ENCODE data around the gene KAT5. TPM values are rescaled to one million over a fixed set of nuclear protein-coding genes. Genes with fewer than 3 reads are reported as not detected.
"Not testable (repeated sequence)": the region's sequence is repeated elsewhere in the genome, so short reads cannot be mapped to it uniquely, and the experiment has no call there.

The KAT5 gene
- 71.6 and 72.3 TPM in 2 replicates for total RNA-seq

DNA sequence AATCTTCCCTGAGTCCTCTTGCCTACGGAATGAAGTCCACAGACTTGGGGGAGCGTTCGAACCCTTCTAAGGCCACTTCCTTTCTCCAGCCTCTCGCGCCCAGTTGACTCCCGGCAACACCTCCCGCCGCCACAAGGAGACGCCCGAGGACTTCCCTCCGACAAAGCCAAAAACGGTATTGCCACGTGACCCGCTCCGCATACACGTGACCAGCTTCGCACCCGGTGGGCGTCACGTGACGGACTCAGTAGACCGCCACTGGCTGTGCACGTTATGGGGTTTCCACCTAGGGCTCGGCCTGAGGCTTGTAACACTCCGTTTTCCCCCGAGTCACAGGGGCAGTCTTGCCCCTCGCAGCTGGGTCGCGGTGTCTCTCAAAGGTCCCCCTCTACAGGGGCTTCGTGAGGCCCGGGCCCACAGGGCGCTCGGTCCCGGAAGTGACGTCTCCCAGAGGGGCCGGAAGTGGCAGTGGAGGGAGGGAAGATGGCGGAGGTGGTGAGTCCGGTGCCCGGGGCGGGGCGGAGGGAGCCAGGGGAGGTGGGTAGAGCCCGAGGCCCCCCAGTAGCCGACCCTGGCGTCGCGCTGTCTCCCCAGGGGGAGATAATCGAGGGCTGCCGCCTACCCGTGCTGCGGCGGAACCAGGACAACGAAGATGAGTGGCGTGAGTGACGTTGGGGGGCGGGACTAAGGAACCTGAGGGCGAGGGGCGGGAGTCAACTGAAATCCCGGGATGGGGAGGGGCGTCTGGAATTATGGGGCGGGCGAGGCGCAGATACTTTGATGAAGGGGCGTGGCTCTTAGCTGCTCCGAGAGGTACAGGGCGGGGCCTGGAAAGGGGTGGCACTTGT, at the start of gene KAT5:
KAT5 (plus strand) TSS at position 468 of the 848 bp plus-strand sequence; CDS start at position 484, 16 bp downstream.
- Mint-ChIP-seq H3K4me1 (peaks cover 22% of the 10 kb centered on the region), H3K4me3 (peak within 1 kb of the TSS; percentile 93), H3K27ac (peak within 1 kb of the TSS; percentile 99), H3K27me3 (no peaks in the 10 kb centered on the region), H3K9me3 (no peaks in the 10 kb centered on the region), H3K36me3 (ENCODE audit: low read depth) (peaks cover 38% of the 10 kb centered on the region)
- DNase-seq: peak; percentile 99
- intact Hi-C loops (cut with micrococcal nuclease): loop anchor here (1.0 to 5.0 kb wide), 7 partner anchors 8 to 577 kb away; partner anchors contain the start of genes AP5B1, BANF1, CCDC85B and CFL1

GRCh38 chr11:65662799-65663638, 49.0 kb upstream of the KAT5 start, which contains the start of gene RELA:
Gene RELA, minus strand, starts transcription at chr11:65662916. Its CDS starts 84 bp downstream, at chr11:65662832.
- H3K4me1 Mint-ChIP-seq: peaks cover 24% of the 10 kb centered on the region
- H3K36me3 Mint-ChIP-seq (ENCODE audit: low read depth): peaks cover 30% of the 10 kb centered on the region
- H3K27ac Mint-ChIP-seq: peak within 1 kb of the TSS; percentile 93
- H3K4me3 Mint-ChIP-seq: peak within 1 kb of the TSS; percentile 92
- intact Hi-C loops (cut with micrococcal nuclease): loop anchor here (1.0 to 2.0 kb wide), 8 partner anchors 11 to 636 kb away; partner anchors contain the start of genes BANF1, C11orf68, CFL1 and DRAP1
- H3K27me3 Mint-ChIP-seq: no peaks in the 10 kb centered on the region
- H3K9me3 Mint-ChIP-seq: no peaks in the 10 kb centered on the region
- DNase-seq: peak; percentile 97

DNA sequence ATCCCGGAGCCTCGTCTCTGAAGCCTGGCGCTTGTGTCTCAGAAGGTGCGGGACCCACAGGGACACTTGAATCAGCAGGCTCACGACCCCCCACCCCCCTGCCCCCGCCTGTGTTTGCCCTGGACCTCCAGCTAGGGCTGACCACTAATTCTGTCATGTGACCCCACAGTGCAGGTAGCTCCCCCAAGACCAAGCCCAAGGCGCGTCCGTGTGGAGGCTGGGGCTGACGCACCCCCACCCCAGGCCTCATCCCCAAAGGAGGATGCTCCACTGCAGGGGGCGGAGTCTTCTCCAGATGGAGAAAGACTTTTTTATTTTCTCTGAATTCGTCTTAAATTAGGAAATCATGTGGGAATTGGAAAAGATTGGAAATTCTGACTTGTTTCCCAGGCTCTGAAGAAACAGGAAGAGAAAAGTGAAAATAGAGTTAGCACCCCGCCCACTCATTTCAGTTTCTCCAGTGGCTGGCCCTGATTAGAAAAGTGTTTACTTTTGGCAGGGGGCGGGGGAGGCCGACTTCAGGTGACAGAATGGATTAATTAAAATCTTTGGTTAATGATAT, 48.3 kb upstream of the KAT5 start:
- Mint-ChIP-seq H3K4me1 (peaks cover 24% of the 10 kb centered on the region), H3K36me3 (ENCODE audit: low read depth) (peaks cover 25% of the 10 kb centered on the region), H3K4me3 (peak overlapping the region; percentile 92), H3K9me3 (no peaks in the 10 kb centered on the region), H3K27ac (peak overlapping the region; percentile 93), H3K27me3 (no peaks in the 10 kb centered on the region)
- peak; percentile 82 for DNase-seq
- intact Hi-C loops (cut with micrococcal nuclease): loop anchor here (1.0 to 2.0 kb wide), 8 partner anchors 11 to 637 kb away; partner anchors contain the start of genes BANF1, C11orf68, CFL1 and DRAP1

DNA sequence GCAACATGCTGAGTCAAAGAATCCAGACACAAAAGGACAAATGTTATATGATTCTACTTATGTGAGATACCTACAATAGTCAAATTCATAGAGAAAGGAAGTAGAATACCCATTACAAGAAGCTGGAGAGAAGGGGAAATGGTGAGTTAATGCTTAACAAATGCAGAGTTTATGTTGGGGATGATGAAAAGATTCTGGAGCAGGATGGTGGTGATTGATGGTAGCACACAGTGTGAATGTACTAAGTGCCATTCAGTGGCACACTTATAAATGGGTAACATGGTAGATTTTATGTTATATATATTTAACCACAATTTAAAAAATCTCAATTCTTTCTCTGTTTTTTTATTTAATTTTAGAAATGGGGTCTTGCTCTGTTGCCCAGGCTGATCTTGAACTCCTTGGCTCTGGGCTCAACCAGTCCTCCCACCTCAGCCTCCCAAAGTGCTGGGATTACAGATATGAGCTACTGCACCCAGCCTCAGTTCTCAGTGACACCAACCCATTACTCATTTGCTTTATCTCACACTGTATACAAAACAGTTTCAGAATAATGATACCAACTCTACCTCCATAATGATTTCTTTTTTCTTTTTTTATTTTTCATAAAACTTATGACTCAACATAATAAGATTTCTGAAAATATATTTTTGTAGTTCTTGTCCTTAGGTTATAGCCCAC, 39.7 kb upstream of the KAT5 start:
- intact Hi-C loops (cut with micrococcal nuclease): no loop called here
- Mint-ChIP-seq H3K9me3 (no peaks in the 10 kb centered on the region), H3K27ac (no peak overlapping the region), H3K27me3 (no peaks in the 10 kb centered on the region), H3K4me1 (no peaks in the 10 kb centered on the region), H3K36me3 (ENCODE audit: low read depth) (no peaks in the 10 kb centered on the region), H3K4me3 (no peak overlapping the region)
- no peak for DNase-seq

- Mint-ChIP-seq H3K36me3 (ENCODE audit: low read depth) (no peaks in the 10 kb centered on the region), H3K27me3 (no peaks in the 10 kb centered on the region), H3K4me3 (no peak overlapping the region), H3K9me3 (no peaks in the 10 kb centered on the region), H3K4me1 (no peaks in the 10 kb centered on the region), H3K27ac (no peak overlapping the region)
- DNase-seq: no peak
- intact Hi-C loops (cut with micrococcal nuclease): no loop called here
Measured at GRCh38 chr11:65672982-65673381, 39.1 kb upstream of the KAT5 start.

DNA sequence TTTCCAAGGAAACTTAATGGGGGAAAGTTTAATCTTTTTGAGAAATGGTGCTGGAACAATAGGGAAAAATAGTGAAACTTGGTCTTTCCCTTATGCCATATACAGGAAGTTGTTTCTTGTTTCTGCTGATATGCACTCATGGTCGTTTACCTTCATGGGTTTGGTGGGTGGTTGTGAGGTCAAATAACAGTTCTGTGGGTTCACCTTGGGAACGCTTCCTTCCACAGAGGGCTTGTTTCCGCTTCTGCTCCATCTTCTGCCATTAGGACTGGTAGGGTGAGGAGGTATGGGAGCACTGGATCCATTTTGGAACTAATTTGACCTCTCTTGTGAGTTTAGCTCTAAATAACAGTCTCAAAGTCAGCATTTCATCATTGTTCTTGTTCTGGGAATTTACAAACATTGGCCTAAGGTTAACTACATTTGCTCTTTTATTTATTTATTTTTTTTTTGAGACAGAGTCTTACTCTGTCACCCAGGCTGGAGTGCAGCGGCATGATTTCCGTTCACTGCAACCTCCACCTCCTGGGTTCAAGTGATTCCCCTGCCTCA, 31.8 kb upstream of the KAT5 start:
- DNase-seq: no peak
- Mint-ChIP-seq H3K4me3 (no peak overlapping the region), H3K36me3 (ENCODE audit: low read depth) (no peaks in the 10 kb centered on the region), H3K27ac (no peak overlapping the region), H3K4me1 (no peaks in the 10 kb centered on the region), H3K27me3 (peaks cover 12% of the 10 kb centered on the region), H3K9me3 (no peaks in the 10 kb centered on the region)
- intact Hi-C loops (cut with micrococcal nuclease): no loop called here

DNA sequence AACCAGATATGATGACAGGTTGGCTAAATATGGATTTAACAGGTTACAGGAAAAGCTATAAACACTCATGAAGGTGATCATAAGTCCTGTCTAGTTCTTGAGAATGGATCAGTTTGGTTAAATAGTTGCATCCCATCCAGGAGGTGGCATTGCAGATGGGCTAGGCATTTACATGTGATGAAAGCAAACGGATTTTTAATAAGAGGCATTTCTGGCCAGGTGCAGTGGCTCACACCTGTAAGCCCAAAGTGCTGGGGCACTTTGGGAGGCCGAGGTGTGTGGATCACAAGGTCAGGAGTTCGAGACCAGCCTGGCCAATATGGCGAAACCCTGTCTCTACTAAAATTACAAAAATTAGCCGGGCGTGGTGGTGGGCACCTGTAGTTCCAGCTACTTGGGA, 28.6 kb upstream of the KAT5 start:
- H3K36me3 Mint-ChIP-seq (ENCODE audit: low read depth); DNase-seq; intact Hi-C loops (cut with micrococcal nuclease); H3K4me3 Mint-ChIP-seq; H3K4me1 Mint-ChIP-seq; H3K27ac Mint-ChIP-seq; H3K9me3 Mint-ChIP-seq: not testable (repeated sequence)
- peaks cover 14% of the 10 kb centered on the region for H3K27me3 Mint-ChIP-seq

GRCh38 chr11:65685981-65686380, 26.1 kb upstream of the KAT5 start:
- intact Hi-C loops (cut with micrococcal nuclease): no loop called here
- H3K27me3 Mint-ChIP-seq: peaks cover 17% of the 10 kb centered on the region
- no peaks in the 10 kb centered on the region for H3K36me3 Mint-ChIP-seq (ENCODE audit: low read depth)
- DNase-seq: no peak
- no peak overlapping the region for H3K4me3 Mint-ChIP-seq
- H3K4me1 Mint-ChIP-seq: no peaks in the 10 kb centered on the region
- H3K27ac Mint-ChIP-seq: no peak overlapping the region
- no peaks in the 10 kb centered on the region for H3K9me3 Mint-ChIP-seq

- intact Hi-C loops (cut with micrococcal nuclease); H3K4me1 Mint-ChIP-seq; H3K36me3 Mint-ChIP-seq (ENCODE audit: low read depth); H3K27me3 Mint-ChIP-seq; H3K9me3 Mint-ChIP-seq; H3K27ac Mint-ChIP-seq; DNase-seq; H3K4me3 Mint-ChIP-seq: not testable (repeated sequence)
Measured at GRCh38 chr11:65691847-65692246, 20.2 kb upstream of the KAT5 start.

DNA sequence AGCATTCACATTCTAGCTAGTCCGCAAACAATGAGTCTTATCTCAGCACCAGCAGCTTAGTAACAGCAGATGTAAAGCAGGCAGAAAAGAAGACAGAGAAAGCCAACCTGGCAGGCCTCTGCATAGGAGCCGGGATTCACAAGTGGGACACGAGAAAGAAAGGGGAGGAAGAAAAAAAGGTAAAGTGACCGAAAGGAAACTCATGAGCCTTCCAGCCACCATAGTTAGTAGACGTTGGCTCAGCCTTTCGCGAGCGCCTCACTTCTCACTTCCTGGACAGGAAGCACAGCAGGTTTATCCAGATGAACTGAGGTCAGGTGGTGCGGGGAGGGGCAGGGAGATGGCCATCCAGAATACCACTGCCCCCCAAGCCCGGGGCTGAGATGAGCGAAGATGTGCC, 19.7 kb upstream of the KAT5 start:
- Mint-ChIP-seq H3K36me3 (ENCODE audit: low read depth) (no peaks in the 10 kb centered on the region), H3K27me3 (peaks cover 7% of the 10 kb centered on the region), H3K27ac (no peak overlapping the region), H3K4me3 (no peak overlapping the region), H3K9me3 (no peaks in the 10 kb centered on the region), H3K4me1 (peaks cover 4% of the 10 kb centered on the region)
- DNase-seq: no peak
- intact Hi-C loops (cut with micrococcal nuclease): no loop called here

GRCh38 chr11:65695459-65696241, 16.4 kb upstream of the KAT5 start:
- no peaks in the 10 kb centered on the region for H3K9me3 Mint-ChIP-seq
- DNase-seq: no peak
- peaks cover 12% of the 10 kb centered on the region for H3K27me3 Mint-ChIP-seq
- no peaks in the 10 kb centered on the region for H3K36me3 Mint-ChIP-seq (ENCODE audit: low read depth)
- H3K4me1 Mint-ChIP-seq: peaks cover 4% of the 10 kb centered on the region
- intact Hi-C loops (cut with micrococcal nuclease): no loop called here
- H3K27ac Mint-ChIP-seq: no peak overlapping the region
- H3K4me3 Mint-ChIP-seq: no peak overlapping the region

DNA sequence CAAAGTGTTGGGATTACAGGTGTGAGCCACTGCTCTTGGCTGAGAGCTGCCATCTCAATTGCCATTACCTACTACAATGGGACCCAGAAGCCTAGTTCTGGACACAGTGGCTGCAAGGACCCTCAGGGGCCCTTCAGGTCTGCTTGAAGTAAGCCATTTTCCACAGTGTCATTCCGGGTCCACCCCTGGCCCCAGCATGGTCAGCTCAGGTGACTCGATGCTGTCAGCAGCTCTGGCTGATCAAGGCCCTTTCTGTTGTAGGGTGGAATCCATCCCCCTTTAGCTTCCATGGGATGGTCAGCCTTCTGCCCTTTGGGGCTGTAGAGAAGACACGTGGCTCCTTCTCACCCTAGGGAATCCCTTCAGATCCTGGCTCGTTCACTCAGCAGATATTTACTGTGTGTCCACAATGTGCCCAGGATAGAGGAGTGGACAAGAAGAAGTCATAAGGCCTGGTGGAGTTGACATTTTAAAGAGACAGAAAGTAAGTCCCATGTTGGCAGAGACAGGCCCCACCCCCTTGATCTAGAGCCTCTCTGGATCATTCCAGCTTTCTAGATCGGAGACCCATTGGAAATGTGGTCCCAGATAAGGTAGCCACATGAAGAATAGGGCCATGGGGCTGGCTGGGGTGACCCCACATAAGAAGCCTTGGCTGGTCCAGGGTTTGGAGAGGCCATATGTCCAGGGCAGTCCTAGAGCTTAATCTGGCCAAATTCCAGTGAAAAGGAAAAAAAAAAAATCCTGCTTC, 15.1 kb upstream of the KAT5 start:
- peaks cover 12% of the 10 kb centered on the region for H3K27me3 Mint-ChIP-seq
- H3K4me1 Mint-ChIP-seq: peaks cover 4% of the 10 kb centered on the region
- H3K4me3 Mint-ChIP-seq: no peak overlapping the region
- H3K27ac Mint-ChIP-seq: no peak overlapping the region
- H3K36me3 Mint-ChIP-seq (ENCODE audit: low read depth): no peaks in the 10 kb centered on the region
- no peaks in the 10 kb centered on the region for H3K9me3 Mint-ChIP-seq
- DNase-seq: no peak
- intact Hi-C loops (cut with micrococcal nuclease): no loop called here
